ENCODE results near the gene IL37.
"Not testable (repeated sequence)": the region's sequence is repeated elsewhere in the genome, so short reads cannot be mapped to it uniquely, and the experiment has no call there.

The IL37 gene

GRCh38 chr2:112907001-112907949, 3.7 kb upstream of the IL37 start:
- ATAC-seq, result no peak
- TF ChIP-seq BACH2 (CRISPR knock-in tag; IDR thresholded peaks at IDR 0.05; ENCODE audit: borderline replicate concordance) (no peak), RARB (CRISPR knock-in tag; IDR thresholded peaks at IDR 0.05) (no peak)

- ATAC-seq, result not testable (repeated sequence)
These were observed 2.4 kb upstream of the IL37 start for GRCh38 chr2:112908559-112908958.

GRCh38 chr2:112910219-112910618, 746 bp upstream of the IL37 start:
- ATAC-seq, result no peak
- TF ChIP-seq TOX (CRISPR knock-in tag; IDR thresholded peaks at IDR 0.05; ENCODE audit: borderline replicate concordance), result no peak
- no peak for TF ChIP-seq ZC3H10 (CRISPR knock-in tag; IDR thresholded peaks at IDR 0.05)
- no peak for TF ChIP-seq ESRRG (CRISPR knock-in tag; IDR thresholded peaks at IDR 0.05)
- no peak for TF ChIP-seq PPARA (CRISPR knock-in tag; IDR thresholded peaks at IDR 0.05; ENCODE audit: borderline replicate concordance)
- no peak for TF ChIP-seq CSDC2 (CRISPR knock-in tag; IDR thresholded peaks at IDR 0.05)
- no peak for TF ChIP-seq PATZ1 (CRISPR knock-in tag; IDR thresholded peaks at IDR 0.05; ENCODE audit: borderline replicate concordance)
- TF ChIP-seq RARB (CRISPR knock-in tag; IDR thresholded peaks at IDR 0.05), result no peak
- TF ChIP-seq ZNF8 (CRISPR knock-in tag; IDR thresholded peaks at IDR 0.05), result no peak
- no peak for TF ChIP-seq ZNF565 (CRISPR knock-in tag; conservative IDR thresholded peaks at IDR 0.05; ENCODE audit: low read depth)
- no peak for TF ChIP-seq ISL1 (CRISPR knock-in tag; IDR thresholded peaks at IDR 0.05)
- TF ChIP-seq CREB5 (CRISPR knock-in tag; IDR thresholded peaks at IDR 0.05; ENCODE audit: low read depth), result no peak
- no peak for TF ChIP-seq ZFP30 (CRISPR knock-in tag; IDR thresholded peaks at IDR 0.05)

GRCh38 chr2:112912403-112912802, 1.4 kb downstream of the IL37 start:
- ATAC-seq, result no peak

More at GRCh38 chr2:112912403-112912802, 1.4 kb downstream of the IL37 start:
- TF ChIP-seq ZFP30 (CRISPR knock-in tag; IDR thresholded peaks at IDR 0.05), result no peak
- TF ChIP-seq ISL1 (CRISPR knock-in tag; IDR thresholded peaks at IDR 0.05), result no peak
- no peak for TF ChIP-seq TSHZ2 (CRISPR knock-in tag; IDR thresholded peaks at IDR 0.05)
- TF ChIP-seq OSR1 (CRISPR knock-in tag; IDR thresholded peaks at IDR 0.05), result no peak
- no peak for TF ChIP-seq ESRRG (CRISPR knock-in tag; IDR thresholded peaks at IDR 0.05)
- no peak for TF ChIP-seq ZNF565 (CRISPR knock-in tag; conservative IDR thresholded peaks at IDR 0.05; ENCODE audit: low read depth)
- TF ChIP-seq TCF4 (CRISPR knock-in tag; IDR thresholded peaks at IDR 0.05; ENCODE audit: borderline replicate concordance), result no peak
- no peak for TF ChIP-seq ARNTL (CRISPR knock-in tag; IDR thresholded peaks at IDR 0.05; ENCODE audit: borderline replicate concordance, low read depth)
- TF ChIP-seq CSRNP3 (CRISPR knock-in tag; IDR thresholded peaks at IDR 0.05), result no peak
- TF ChIP-seq CREB5 (CRISPR knock-in tag; IDR thresholded peaks at IDR 0.05; ENCODE audit: low read depth), result no peak
- TF ChIP-seq PPARA (CRISPR knock-in tag; IDR thresholded peaks at IDR 0.05; ENCODE audit: borderline replicate concordance), result no peak
- TF ChIP-seq SNAI2 (CRISPR knock-in tag; IDR thresholded peaks at IDR 0.05), result no peak
- no peak for TF ChIP-seq ZC3H10 (CRISPR knock-in tag; IDR thresholded peaks at IDR 0.05)
- TF ChIP-seq POU6F1 (CRISPR knock-in tag; IDR thresholded peaks at IDR 0.05; ENCODE audit: borderline replicate concordance, low read depth), result no peak
- TF ChIP-seq RARB (CRISPR knock-in tag; IDR thresholded peaks at IDR 0.05), result no peak
- no peak for TF ChIP-seq GLIS3 (CRISPR knock-in tag; IDR thresholded peaks at IDR 0.05)
- TF ChIP-seq TOX (CRISPR knock-in tag; IDR thresholded peaks at IDR 0.05; ENCODE audit: borderline replicate concordance), result no peak
- TF ChIP-seq BACH2 (CRISPR knock-in tag; IDR thresholded peaks at IDR 0.05; ENCODE audit: borderline replicate concordance), result no peak

All from SK-N-SH treated with all-trans-retinoic acid at 6 μM for 48 hours (cell line).